NB4 (cell line): ENCODE results near the gene GTPBP10.
"Not testable (repeated sequence)": the region's sequence is repeated elsewhere in the genome, so short reads cannot be mapped to it uniquely, and the experiment has no call there.

ENCODE experiments used
- DNase-seq: peaks from one replicate; pipeline ENCODE4 v3.0.0; 2010; ENCODE audit warnings: low read depth
- H3K4me3 ChIP-seq: one replicate; pipeline ENCODE4 v1.5.1; 2011; ENCODE audit warnings: mild to moderate bottlenecking, low read depth, low read length, moderate library complexity
- MYC ChIP-seq: IDR thresholded peaks from 2 replicates; pipeline ENCODE4 v1.6.1; 2011; ENCODE audit warnings: low read depth, low read length
- POLR2A ChIP-seq: IDR thresholded peaks from 2 replicates; pipeline ENCODE4 v1.6.1; 2011; ENCODE audit warnings: mild to moderate bottlenecking; ENCODE audit not compliant: insufficient read length; ENCODE audit errors: extremely low read depth
- TF ChIP-seq, protein P1 (sequence below): IDR thresholded peaks from 2 replicates; pipeline ENCODE4 v1.6.1; 2011; ENCODE audit warnings: low read depth, low read length
- TF ChIP-seq, protein P2 (sequence below): IDR thresholded peaks from one replicate; pipeline ENCODE4 v1.5.1; 2012; ENCODE audit warnings: low read depth, low read length

The GTPBP10 gene

DNA sequence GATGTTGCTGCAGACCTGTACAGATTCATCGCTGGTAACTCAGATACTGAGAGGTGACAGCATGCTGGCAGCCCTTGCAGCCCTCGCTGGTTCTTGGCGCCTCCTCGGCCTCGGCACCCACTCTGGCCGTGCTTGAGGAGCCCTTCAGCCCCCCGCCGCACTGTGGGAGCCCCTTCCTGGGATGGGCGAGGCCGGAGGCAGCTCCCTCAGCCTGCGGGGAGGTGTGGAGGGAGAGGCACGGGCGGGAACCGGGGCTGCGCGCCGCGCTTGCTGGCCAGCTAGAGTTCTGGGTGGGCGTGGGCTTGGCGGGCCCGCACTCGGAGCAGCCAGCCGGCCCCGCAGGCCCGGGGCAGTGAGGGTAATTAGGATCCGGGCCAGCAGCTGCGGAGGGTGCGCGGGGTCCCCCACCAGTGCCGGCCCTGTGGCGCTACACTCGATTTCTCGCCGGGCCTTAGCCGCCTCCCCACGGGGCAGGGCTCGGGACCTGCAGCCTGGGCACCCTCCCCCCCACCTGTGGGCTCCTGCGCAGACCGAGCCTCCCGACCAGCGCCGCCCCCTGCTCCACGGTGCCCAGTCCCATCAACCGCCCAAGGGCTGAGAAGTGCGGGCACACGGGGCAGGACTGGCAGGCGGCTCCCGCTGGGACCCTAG is 12.2 kb upstream of the GTPBP10 start:
- TF ChIP-seq, protein P1, sequence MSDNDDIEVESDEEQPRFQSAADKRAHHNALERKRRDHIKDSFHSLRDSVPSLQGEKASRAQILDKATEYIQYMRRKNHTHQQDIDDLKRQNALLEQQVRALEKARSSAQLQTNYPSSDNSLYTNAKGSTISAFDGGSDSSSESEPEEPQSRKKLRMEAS = no peak
- TF ChIP-seq POLR2A = no peak
- no peak for TF ChIP-seq MYC
- TF ChIP-seq, protein P2, sequence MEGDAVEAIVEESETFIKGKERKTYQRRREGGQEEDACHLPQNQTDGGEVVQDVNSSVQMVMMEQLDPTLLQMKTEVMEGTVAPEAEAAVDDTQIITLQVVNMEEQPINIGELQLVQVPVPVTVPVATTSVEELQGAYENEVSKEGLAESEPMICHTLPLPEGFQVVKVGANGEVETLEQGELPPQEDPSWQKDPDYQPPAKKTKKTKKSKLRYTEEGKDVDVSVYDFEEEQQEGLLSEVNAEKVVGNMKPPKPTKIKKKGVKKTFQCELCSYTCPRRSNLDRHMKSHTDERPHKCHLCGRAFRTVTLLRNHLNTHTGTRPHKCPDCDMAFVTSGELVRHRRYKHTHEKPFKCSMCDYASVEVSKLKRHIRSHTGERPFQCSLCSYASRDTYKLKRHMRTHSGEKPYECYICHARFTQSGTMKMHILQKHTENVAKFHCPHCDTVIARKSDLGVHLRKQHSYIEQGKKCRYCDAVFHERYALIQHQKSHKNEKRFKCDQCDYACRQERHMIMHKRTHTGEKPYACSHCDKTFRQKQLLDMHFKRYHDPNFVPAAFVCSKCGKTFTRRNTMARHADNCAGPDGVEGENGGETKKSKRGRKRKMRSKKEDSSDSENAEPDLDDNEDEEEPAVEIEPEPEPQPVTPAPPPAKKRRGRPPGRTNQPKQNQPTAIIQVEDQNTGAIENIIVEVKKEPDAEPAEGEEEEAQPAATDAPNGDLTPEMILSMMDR = no peak
- DNase-seq = no peak
- H3K4me3 ChIP-seq = no peak overlapping the region

DNA sequence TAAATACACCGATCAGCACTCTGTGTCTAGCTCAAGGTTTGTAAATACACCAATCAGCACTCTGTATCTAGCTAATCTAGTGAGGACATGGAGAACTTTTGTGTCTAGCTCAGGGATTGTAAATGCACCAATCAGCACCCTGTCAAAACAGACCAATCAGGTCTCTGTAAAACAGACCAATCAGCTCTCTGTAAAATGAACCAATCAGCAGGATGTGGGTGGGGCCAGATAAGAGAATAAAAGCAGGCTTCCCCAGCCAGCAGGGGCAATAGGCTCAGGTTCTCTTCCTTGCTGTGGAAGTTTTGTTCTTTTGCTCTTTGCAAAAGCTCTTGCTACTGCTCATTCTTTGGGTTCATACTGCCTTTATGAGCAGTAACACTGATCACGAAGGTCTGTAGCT is 11.6 kb upstream of the GTPBP10 start:
- H3K4me3 ChIP-seq, DNase-seq: not testable (repeated sequence)

DNA sequence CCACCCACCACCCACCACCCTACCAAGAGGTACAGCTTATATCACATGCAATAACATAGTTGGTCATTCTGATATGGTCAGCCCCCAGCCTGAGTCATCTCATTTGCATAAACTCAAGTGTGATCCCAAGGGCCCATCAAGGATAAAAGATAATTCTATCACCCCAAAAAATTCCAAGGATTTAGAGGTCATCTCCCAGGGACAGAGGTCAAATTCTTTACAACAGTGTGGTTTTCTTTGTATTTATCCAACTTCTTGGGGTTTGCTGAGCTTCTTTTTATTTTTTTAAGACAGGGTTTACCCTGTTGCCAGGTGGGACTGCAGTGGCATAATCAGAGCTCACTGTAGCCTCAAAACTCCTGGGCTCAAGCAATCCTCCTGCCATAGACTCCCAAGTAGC is 9.4 kb upstream of the GTPBP10 start:
- DNase-seq = no peak

DNA sequence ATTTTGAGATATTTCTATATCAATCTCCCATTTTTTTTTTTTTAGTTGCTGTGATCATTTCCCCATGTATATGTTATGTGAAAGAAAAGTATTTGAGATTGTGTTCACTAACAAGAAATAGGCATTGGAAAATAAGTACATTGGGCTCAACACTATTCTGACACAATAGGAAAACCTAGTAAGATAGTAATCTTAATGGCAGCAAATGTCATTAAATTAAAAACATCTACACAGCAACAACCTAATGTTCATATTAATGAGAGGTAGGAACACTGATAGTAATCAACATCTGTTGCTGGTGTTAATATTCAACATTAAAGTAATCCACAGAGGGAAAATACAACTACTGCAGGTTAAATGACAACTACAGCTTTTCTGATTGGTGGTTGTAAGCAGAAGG is 1.5 kb upstream of the GTPBP10 start:
- no peak for TF ChIP-seq POLR2A
- TF ChIP-seq, protein P1 = no peak
- TF ChIP-seq MYC = no peak
- TF ChIP-seq, protein P2 = no peak
- DNase-seq = no peak
- no peak overlapping the region for H3K4me3 ChIP-seq

More for the DNA sequence above, 9.4 kb upstream of the GTPBP10 start:
- TF ChIP-seq, protein P1 = no peak
- TF ChIP-seq, protein P2 = no peak
- no peak for TF ChIP-seq POLR2A
- no peak for TF ChIP-seq MYC
- H3K4me3 ChIP-seq = no peak overlapping the region

DNA sequence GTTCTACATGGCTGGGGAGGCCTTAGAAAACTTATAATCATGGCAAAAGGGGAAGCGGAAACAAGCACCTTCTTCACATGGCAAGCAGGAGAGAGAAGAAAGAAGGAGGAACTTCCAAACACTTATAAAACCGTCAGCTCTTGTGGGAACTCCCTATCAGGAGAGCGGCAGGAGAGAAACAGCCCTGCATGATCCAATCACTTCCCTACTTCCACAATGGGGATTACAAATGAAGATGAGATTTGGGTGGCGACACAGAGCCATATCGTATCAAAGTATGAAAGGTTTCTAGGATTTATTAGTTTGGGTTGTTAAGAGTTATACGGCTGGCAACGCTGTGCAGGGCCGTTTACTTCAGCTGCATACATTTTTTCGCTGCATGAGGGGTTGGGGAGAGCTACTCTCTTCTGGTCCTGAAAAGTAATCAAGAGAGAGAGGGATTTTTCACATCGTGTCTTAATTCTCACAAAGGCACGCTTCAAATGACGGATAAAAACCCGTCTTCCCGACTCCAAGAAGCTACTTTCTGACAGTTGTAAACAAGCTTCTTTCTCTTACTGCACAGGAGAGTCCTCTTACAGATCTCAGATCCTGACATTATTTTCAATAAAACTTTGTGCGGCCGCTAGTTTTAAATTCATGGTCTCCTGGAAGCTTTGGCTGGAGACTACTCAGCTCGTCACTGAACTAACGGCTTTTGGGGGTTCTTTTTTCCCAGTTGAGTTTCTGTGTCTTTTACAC is 751 bp upstream of the GTPBP10 start:
- H3K4me3 ChIP-seq = peak overlapping the region; percentile 97
- peak; percentile 54 for DNase-seq
- TF ChIP-seq, protein P1 = no peak
- TF ChIP-seq POLR2A (no peak), MYC (no peak)
- TF ChIP-seq, protein P2 = no peak

DNA sequence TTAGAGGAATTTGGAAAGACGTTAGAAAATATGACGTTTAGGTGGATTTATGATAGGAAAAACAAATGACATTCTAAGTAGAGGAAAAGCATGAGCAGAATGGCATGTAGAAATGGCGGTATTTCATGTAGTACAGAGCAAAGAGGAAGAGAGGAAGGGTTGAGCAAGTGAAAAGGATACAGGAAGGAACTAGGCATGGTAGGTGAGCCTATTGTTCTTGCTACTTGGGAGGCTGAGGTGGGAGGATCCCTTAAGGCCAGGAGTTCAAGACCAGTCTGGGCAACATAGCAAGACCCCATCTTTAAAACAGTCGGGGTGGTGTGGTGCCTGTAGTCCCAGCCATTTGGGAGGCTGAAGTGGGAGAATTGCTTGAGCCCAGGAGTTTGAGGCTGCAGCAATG is 1.2 kb downstream of the GTPBP10 start:
- TF ChIP-seq MYC (no peak), POLR2A (no peak)
- TF ChIP-seq, protein P2 = no peak
- TF ChIP-seq, protein P1 = no peak
- H3K4me3 ChIP-seq = peak overlapping the region; percentile 97
- DNase-seq = peak; percentile 55
